OCI-LY7 (cell line): ENCODE measurements around the gene EEF1A2. TPM values are rescaled to one million over a fixed set of nuclear protein-coding genes. Genes with fewer than 3 reads are reported as not detected.

Experiments
- BruUV-seq: library from RNA; stranded (reverse); fragments of 400-500 nt; replicated peaks from 2 replicates; lab custom pipeline; 2021; lab: Mats Ljungman, UMichigan
- CTCF ChIA-PET: fragments of 300-600 bp; sonication (Branson Sonifier 250); formaldehyde crosslinking; loops from one replicate; lab custom pipeline; 2022; ENCODE audit warnings: antibody characterized with exemption; ENCODE audit not compliant: unreplicated experiment; lab: Charles Lee
- POLR2A ChIA-PET: fragments of 300-600 bp; sonication (Branson Sonifier 250); formaldehyde crosslinking; loops from one replicate; lab custom pipeline; 2022; ENCODE audit warnings: antibody characterized with exemption; lab: Charles Lee
- DNase-seq: peaks from one replicate; pipeline ENCODE4 v3.0.0-alpha.2; 2015; ENCODE audit warnings: low spot score
- H2AFZ ChIP-seq: fragments of 200-600 bp; sonication (generic), shearing (Covaris generic); 2 replicates; pipeline ENCODE4 v1.6.1; 2014; ENCODE audit warnings: mild to moderate bottlenecking, antibody characterized with exemption, low read length, moderate library complexity
- H3K27ac ChIP-seq: fragments of 200-600 bp; sonication (generic); 2 replicates; pipeline ENCODE4 v1.5.1; 2014; ENCODE audit warnings: mixed run types, low read depth, mild to moderate bottlenecking, moderate library complexity, low read length, inconsistent platforms; ENCODE audit not compliant: poor library complexity, severe bottlenecking
- H3K36me3 ChIP-seq: fragments of 200-600 bp; sonication (generic); 2 replicates; pipeline ENCODE4 v1.6.1; 2014; ENCODE audit warnings: mild to moderate bottlenecking, antibody characterized with exemption, low read length, moderate library complexity, mixed read lengths; ENCODE audit not compliant: insufficient read depth
- H3K4me1 ChIP-seq: fragments of 200-600 bp; sonication (generic); 2 replicates; pipeline ENCODE4 v1.5.1; 2014; ENCODE audit warnings: mild to moderate bottlenecking, low read length; ENCODE audit not compliant: insufficient read depth, poor library complexity, severe bottlenecking
- H3K4me2 ChIP-seq: fragments of 200-600 bp; sonication (generic); 2 replicates; pipeline ENCODE4 v1.6.1; 2014; ENCODE audit warnings: mild to moderate bottlenecking, low read length
- H3K4me3 ChIP-seq: fragments of 200-600 bp; sonication (generic); 2 replicates; pipeline ENCODE4 v1.5.1; 2014; ENCODE audit warnings: mild to moderate bottlenecking, low read depth, low read length; ENCODE audit not compliant: poor library complexity, severe bottlenecking
- H3K79me2 ChIP-seq: fragments of 200-600 bp; sonication (generic); 2 replicates; pipeline ENCODE4 v1.6.1; 2016; ENCODE audit warnings: low read depth, mild to moderate bottlenecking, low read length, moderate library complexity, mixed read lengths; ENCODE audit not compliant: insufficient read depth
- H3K9me2 ChIP-seq: fragments of 200-600 bp; sonication (generic); 2 replicates; pipeline ENCODE4 v1.6.1; 2016; ENCODE audit warnings: mild to moderate bottlenecking, low read length, mixed read lengths; ENCODE audit not compliant: insufficient read depth
- H3K9me3 ChIP-seq: fragments of 200-600 bp; sonication (generic); 2 replicates; pipeline ENCODE4 v1.6.1; 2014; ENCODE audit warnings: mild to moderate bottlenecking, mixed run types, low read length, mixed read lengths
- H4K20me1 ChIP-seq: fragments of 200-600 bp; sonication (generic); 2 replicates; pipeline ENCODE4 v1.6.1; 2014; ENCODE audit warnings: mild to moderate bottlenecking, antibody characterized with exemption, low read length, moderate library complexity, mixed read lengths; ENCODE audit not compliant: insufficient read depth
- EZH2phosphoT487 ChIP-seq: fragments of 200-600 bp; sonication (generic); IDR thresholded peaks from 2 replicates; pipeline ENCODE4 v1.6.1; 2018; ENCODE audit warnings: low read depth, borderline replicate concordance, mild to moderate bottlenecking, mixed run types, antibody characterized with exemption, low read length, moderate library complexity, mixed read lengths
- intact Hi-C: fragments of 100-400 bp; cut with micrococcal nuclease; formaldehyde crosslinking; loops from one replicate; pipeline ENCODE4 v1.10.0; 2022; ENCODE audit not compliant: unreplicated experiment
- total RNA-seq, 2 experiments: library from RNA; depleted of rRNA in 1 of 2; stranded (reverse); fragments of >200 nt in 1 of 2; shearing (Covaris generic) in 1 of 2; gene quantifications; 2 replicates each; pipeline ENCODE4 v1.2.3, GENCODE V29; 2014 to 2022
- TF ChIP-seq, protein P1 (sequence below): fragments of 200-600 bp; sonication (generic); conservative IDR thresholded peaks from 2 replicates; pipeline ENCODE4 v1.5.1; 2014; ENCODE audit warnings: mild to moderate bottlenecking, antibody characterized with exemption, low read length, moderate library complexity, mixed read lengths

The EEF1A2 gene
- total RNA-seq, 2 experiments from 2014 or later, result 0.22 TPM; not detected in 1

DNA sequence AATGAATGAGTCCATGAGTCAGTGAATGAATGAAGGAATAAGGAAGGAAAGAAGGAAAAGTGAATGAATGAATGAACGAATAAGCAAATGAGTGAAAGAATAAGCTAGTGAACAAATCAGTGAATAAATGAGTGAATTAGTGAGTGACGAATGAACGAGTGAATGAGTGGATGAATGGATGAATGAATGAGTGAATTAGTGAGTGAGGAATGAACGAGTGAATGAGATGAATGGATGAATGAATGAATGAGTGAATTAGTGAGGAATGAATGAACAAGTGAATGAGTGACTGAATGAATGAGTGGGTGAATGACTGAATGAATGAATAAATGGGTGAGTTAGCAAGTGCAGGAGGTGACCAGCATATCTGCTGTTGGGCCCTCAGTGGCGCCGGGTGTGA is 44.9 kb upstream of the EEF1A2 start:
- Histone ChIP-seq H3K4me2 (no peak overlapping the region), H3K9me2 (no peaks in the 10 kb centered on the region), H2AFZ (no peak overlapping the region), H3K79me2 (no peaks in the 10 kb centered on the region), H3K4me3 (no peak overlapping the region), H3K9me3 (no peaks in the 10 kb centered on the region), H3K4me1 (peaks cover 35% of the 10 kb centered on the region), H3K27ac (no peak overlapping the region), H4K20me1 (no peaks in the 10 kb centered on the region), H3K36me3 (no peaks in the 10 kb centered on the region)
- POLR2A ChIA-PET, result interaction anchor here (0.6 to 1.6 kb wide), 2 partner anchors 98 to 102 kb away, joined by 3 to 4 read pairs; no protein-coding TSS in a partner anchor
- intact Hi-C loops, result no loop called here
- TF ChIP-seq EZH2phosphoT487, result no peak
- DNase-seq, result no peak
- BruUV-seq, result no TSS peak
- CTCF ChIA-PET, result interaction anchor here (0.6 kb wide), 1 partner anchor 303 kb away, joined by 4 read pairs; no protein-coding TSS in a partner anchor

DNA sequence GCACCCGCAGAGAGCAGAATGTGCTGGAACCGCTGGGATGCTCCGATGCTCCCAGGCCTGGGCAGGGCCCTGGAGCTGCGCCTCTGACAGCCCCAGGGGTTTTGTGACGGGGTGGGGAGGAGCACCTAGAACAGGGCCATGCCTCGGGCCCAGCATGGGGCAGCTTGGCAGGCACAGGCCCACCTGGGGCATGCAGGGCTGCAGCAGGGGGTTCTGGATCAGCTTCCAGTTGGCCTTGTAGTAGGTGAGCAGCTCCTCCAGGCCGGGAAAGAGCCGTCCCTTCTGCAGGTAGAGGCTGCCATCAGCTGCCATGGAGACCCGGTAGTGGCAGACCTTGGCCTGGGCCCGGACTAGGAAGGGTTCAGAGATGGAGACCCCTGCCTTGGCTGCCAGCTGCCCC is 44.2 kb upstream of the EEF1A2 start:
- no peak overlapping the region for H3K27ac ChIP-seq
- TF ChIP-seq, protein P1, sequence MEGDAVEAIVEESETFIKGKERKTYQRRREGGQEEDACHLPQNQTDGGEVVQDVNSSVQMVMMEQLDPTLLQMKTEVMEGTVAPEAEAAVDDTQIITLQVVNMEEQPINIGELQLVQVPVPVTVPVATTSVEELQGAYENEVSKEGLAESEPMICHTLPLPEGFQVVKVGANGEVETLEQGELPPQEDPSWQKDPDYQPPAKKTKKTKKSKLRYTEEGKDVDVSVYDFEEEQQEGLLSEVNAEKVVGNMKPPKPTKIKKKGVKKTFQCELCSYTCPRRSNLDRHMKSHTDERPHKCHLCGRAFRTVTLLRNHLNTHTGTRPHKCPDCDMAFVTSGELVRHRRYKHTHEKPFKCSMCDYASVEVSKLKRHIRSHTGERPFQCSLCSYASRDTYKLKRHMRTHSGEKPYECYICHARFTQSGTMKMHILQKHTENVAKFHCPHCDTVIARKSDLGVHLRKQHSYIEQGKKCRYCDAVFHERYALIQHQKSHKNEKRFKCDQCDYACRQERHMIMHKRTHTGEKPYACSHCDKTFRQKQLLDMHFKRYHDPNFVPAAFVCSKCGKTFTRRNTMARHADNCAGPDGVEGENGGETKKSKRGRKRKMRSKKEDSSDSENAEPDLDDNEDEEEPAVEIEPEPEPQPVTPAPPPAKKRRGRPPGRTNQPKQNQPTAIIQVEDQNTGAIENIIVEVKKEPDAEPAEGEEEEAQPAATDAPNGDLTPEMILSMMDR, result no peak
- CTCF ChIA-PET, result no interaction called here
- BruUV-seq, result no TSS peak
- H3K4me2 ChIP-seq, result no peak overlapping the region
- POLR2A ChIA-PET, result interaction anchor here (0.6 to 1.6 kb wide), 2 partner anchors 99 to 103 kb away, joined by 3 to 4 read pairs; no protein-coding TSS in a partner anchor
- peaks cover 35% of the 10 kb centered on the region for H3K4me1 ChIP-seq
- DNase-seq, result no peak
- H2AFZ ChIP-seq, result no peak overlapping the region
- H3K9me3 ChIP-seq, result no peaks in the 10 kb centered on the region
- no peaks in the 10 kb centered on the region for H3K36me3 ChIP-seq
- no peaks in the 10 kb centered on the region for H3K79me2 ChIP-seq
- H4K20me1 ChIP-seq, result no peaks in the 10 kb centered on the region
- no peaks in the 10 kb centered on the region for H3K9me2 ChIP-seq
- intact Hi-C loops, result no loop called here
- H3K4me3 ChIP-seq, result no peak overlapping the region

DNA sequence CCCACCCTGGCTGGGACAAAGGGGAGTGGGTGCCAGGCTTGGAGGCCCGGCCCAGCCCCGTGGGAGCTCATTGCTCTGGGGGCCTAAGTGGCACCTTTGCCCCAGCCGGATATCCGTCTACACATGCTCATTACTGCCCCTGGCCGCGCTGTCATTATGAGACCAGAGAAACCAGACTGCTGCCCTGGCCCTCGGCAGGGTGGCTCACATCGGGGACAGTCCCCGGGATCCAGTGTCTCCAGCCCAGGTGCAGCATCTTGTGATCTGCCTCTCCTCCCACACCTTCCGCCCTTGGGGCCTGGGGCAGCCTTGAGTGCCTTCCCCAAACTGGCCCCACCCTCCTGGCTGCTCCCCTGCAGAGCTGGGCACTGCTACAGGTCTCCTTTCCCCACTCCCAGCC is 43.8 kb upstream of the EEF1A2 start:
- POLR2A ChIA-PET, result interaction anchor here (1.6 kb wide), 1 partner anchor 99 kb away, joined by 4 read pairs; no protein-coding TSS in a partner anchor

More for the DNA sequence above, 43.8 kb upstream of the EEF1A2 start:
- Histone ChIP-seq H3K79me2 (no peaks in the 10 kb centered on the region), H3K36me3 (no peaks in the 10 kb centered on the region), H3K9me2 (no peaks in the 10 kb centered on the region), H4K20me1 (no peaks in the 10 kb centered on the region), H3K27ac (no peak overlapping the region), H3K4me3 (no peak overlapping the region), H3K9me3 (no peaks in the 10 kb centered on the region), H3K4me1 (peaks cover 36% of the 10 kb centered on the region), H2AFZ (no peak overlapping the region), H3K4me2 (no peak overlapping the region)
- CTCF ChIA-PET, result no interaction called here
- intact Hi-C loops, result no loop called here
- TF ChIP-seq, protein P1, result no peak
- no peak for TF ChIP-seq EZH2phosphoT487
- BruUV-seq, result no TSS peak
- no peak for DNase-seq
